Thyroid gland (tissue), 4 donors: ENCODE measurements around the gene KCNIP1. TPM values are rescaled to one million over a fixed set of nuclear protein-coding genes. Genes with fewer than 3 reads are reported as not detected.

Experiments
- DNase-seq, 2 donors: peaks; one replicate each; pipeline ENCODE4 v3.0.0-alpha.2; 2019
- H3K27ac ChIP-seq, 3 donors: fragments of 200-600 bp; sonication (generic); 1 replicate in 2 of 3; 2 replicates in 1 of 3; pipeline ENCODE4 v1.5.1; 2016 to 2019; ENCODE audit warnings: mild to moderate bottlenecking in 1 of 3, moderate library complexity in 1 of 3
- H3K27me3 ChIP-seq: fragments of 200-600 bp; sonication (generic); one replicate; pipeline ENCODE4 v1.5.1; 2019
- H3K36me3 ChIP-seq, 2 donors: fragments of 200-600 bp; sonication (generic); one replicate each; pipeline ENCODE4 v1.5.1; 2016 to 2019
- H3K4me1 ChIP-seq, 2 donors: fragments of 200-600 bp; sonication (generic); one replicate each; pipeline ENCODE4 v1.5.1; 2017 to 2019
- H3K4me3 ChIP-seq, 3 donors: fragments of 200-600 bp; sonication (generic); replicated peaks in 1 of 3; 1 replicate in 2 of 3; 2 replicates in 1 of 3; pipeline ENCODE4 v1.5.1; 2016; ENCODE audit warnings: mild to moderate bottlenecking in 1 of 3
- H3K9me3 ChIP-seq: fragments of 200-600 bp; sonication (generic); one replicate; pipeline ENCODE4 v1.5.1; 2017
- CTCF ChIP-seq, 6 experiments: fragments of 200-600 bp in 3 of 6; fragments of 450-650 bp in 3 of 6; sonication (generic) in 3 of 6; IDR thresholded peaks; one replicate each; pipeline ENCODE4 v1.5.1; 2016 to 2019; ENCODE audit warnings: antibody characterized with exemption in 6 of 6, mild to moderate bottlenecking in 2 of 6, inconsistent platforms in 1 of 6, moderate library complexity in 1 of 6
- POLR2A ChIP-seq, 2 donors: fragments of 450-650 bp; IDR thresholded peaks; one replicate each; pipeline ENCODE4 v1.6.1; 2017; ENCODE audit warnings: antibody characterized with exemption in 2 of 2, mild to moderate bottlenecking in 2 of 2, moderate library complexity in 1 of 2
- WGBS, 2 donors: methylation state at CpG; one replicate each; pipeline ENCODE4 v1.1.5; 2017; 5-methylcytosine and 5-hydroxymethylcytosine counted together
- intact Hi-C: fragments of 100-400 bp; cut with DNase I; formaldehyde crosslinking; loops from one replicate; pipeline ENCODE4 v1.15.1; 2023
- total RNA-seq, 4 donors: library from RNA; depleted of rRNA; stranded (reverse); fragments of >200 nt; gene quantifications; one replicate each; pipeline ENCODE4 v1.2.3, GENCODE V29; 2016

Gene KCNIP1
- total RNA-seq, 4 donors from 2014 or later, result 0.54 to 1.7 TPM; not detected in 2

GRCh38 chr5:170551622-170552021 is 47.8 kb downstream of the KCNIP1 start:
- no peaks in the 10 kb centered on the region for H3K36me3 ChIP-seq
- no peak for DNase-seq
- TF ChIP-seq POLR2A (IDR thresholded peaks at IDR 0.05) (no peak), CTCF (IDR thresholded peaks at IDR 0.05) (no peak)
- no peaks in the 10 kb centered on the region for H3K4me1 ChIP-seq
- 94 to 96% methylated on average over 7 of the region's 7 CpGs for whole genome bisulfite sequencing, 2 donors
- no peaks in the 10 kb centered on the region for H3K27me3 ChIP-seq
- no peak overlapping the region for H3K4me3 ChIP-seq
- H3K9me3 ChIP-seq, result no peaks in the 10 kb centered on the region
- no peak overlapping the region for H3K27ac ChIP-seq
- intact Hi-C loops, result no loop called here

GRCh38 chr5:170552621-170553115 is 48.8 kb downstream of the KCNIP1 start:
- intact Hi-C loops, result no loop called here
- Histone ChIP-seq H3K36me3 (no peaks in the 10 kb centered on the region), H3K9me3 (no peaks in the 10 kb centered on the region), H3K4me3 (no peak overlapping the region), H3K27ac (no peak overlapping the region), H3K27me3 (no peaks in the 10 kb centered on the region), H3K4me1 (no peaks in the 10 kb centered on the region)
- 35 to 37% methylated on average over 9 to 12 of the region's 12 CpGs for WGBS, 2 donors
- peak; percentile 2 to 7 for DNase-seq
- no peak for TF ChIP-seq POLR2A (IDR thresholded peaks at IDR 0.05)
- TF ChIP-seq CTCF (IDR thresholded peaks at IDR 0.05), result no peak

- intact Hi-C loops, result no loop called here
- no peak for TF ChIP-seq CTCF (IDR thresholded peaks at IDR 0.05)
- TF ChIP-seq POLR2A (IDR thresholded peaks at IDR 0.05), result no peak
- H3K4me3 ChIP-seq, result no peak overlapping the region
- no peak for DNase-seq
- H3K27me3 ChIP-seq, result no peaks in the 10 kb centered on the region
- H3K36me3 ChIP-seq, result no peaks in the 10 kb centered on the region
- H3K27ac ChIP-seq, result no peak overlapping the region
- 82 to 89% methylated on average over 4 of the region's 4 CpGs for WGBS, 2 donors
- H3K4me1 ChIP-seq, result no peaks in the 10 kb centered on the region
- no peaks in the 10 kb centered on the region for H3K9me3 ChIP-seq
These were observed 49.4 kb downstream of the KCNIP1 start for GRCh38 chr5:170553218-170553617.

GRCh38 chr5:170554521-170555267 is 50.9 kb downstream of the KCNIP1 start:
- Histone ChIP-seq H3K4me1 (no peaks in the 10 kb centered on the region), H3K4me3 (no peak overlapping the region), H3K27me3 (no peaks in the 10 kb centered on the region), H3K27ac (no peak overlapping the region), H3K36me3 (no peaks in the 10 kb centered on the region), H3K9me3 (no peaks in the 10 kb centered on the region)
- intact Hi-C loops, result no loop called here
- TF ChIP-seq CTCF (IDR thresholded peaks at IDR 0.05) (no peak), POLR2A (IDR thresholded peaks at IDR 0.05) (no peak)
- 54 to 60% methylated on average over 18 of the region's 18 CpGs for WGBS, 2 donors
- no peak for DNase-seq

- 68 to 74% methylated on average over 3 of the region's 3 CpGs for WGBS, 2 donors
- no peaks in the 10 kb centered on the region for H3K36me3 ChIP-seq
- no peak overlapping the region for H3K4me3 ChIP-seq
- no peak overlapping the region for H3K27ac ChIP-seq
- no peaks in the 10 kb centered on the region for H3K4me1 ChIP-seq
- DNase-seq, result no peak
- no peaks in the 10 kb centered on the region for H3K27me3 ChIP-seq
- TF ChIP-seq POLR2A (IDR thresholded peaks at IDR 0.05) (no peak), CTCF (IDR thresholded peaks at IDR 0.05) (no peak)
- no peaks in the 10 kb centered on the region for H3K9me3 ChIP-seq
- intact Hi-C loops, result no loop called here
These were observed 53.5 kb downstream of the KCNIP1 start for GRCh38 chr5:170557314-170557713.
